ENCODE results near the gene OR2W1.

The OR2W1 gene

DNA sequence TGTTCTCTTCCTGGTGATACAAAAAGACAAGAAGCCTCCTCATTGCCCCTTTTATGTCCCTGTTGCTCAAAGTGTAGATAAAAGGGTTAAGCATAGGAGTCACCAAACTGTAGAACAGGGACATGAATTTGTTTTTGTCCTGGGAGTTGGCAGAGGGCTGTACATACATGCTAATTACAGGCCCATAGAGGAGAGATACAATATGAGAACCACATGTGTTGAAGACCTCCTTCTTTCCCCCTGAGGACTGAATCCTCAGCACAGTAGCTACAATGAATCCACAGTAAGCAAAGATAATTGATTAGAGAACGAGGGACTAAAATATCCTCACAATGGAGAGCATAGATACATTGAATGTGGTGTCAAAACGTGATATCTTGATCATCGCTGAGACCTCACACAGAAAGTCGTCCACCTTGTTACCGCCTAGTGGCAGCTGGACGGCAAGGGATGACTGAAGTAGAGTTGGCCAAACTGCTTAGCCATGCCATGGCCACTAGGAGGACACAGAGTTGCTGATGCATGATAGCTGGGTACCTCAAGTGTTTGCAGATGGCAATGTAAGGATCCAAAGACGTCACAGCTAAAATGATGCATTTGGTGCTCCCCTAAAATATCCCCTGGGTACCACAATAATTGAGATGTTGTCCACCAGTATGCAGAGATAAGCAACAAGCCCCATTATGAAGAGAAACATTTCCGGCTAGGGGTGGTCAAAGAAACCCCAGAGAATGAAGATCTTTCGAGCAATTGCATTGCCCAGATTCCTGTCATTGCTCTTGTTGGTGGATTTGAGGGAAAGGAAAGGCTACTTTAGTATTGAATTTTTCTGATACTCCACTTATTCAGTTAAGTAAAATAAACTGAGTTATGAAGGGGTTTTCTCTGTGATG lies 27.1 kb upstream of the OR2W1 start:
- Histone ChIP-seq H3K27ac (no peak overlapping the region), H3K4me3 (no peak overlapping the region)
- no peak for DNase-seq (ENCODE audit: low spot score)
- no peak for TF ChIP-seq CTCF (IDR thresholded peaks at IDR 0.05)

DNA sequence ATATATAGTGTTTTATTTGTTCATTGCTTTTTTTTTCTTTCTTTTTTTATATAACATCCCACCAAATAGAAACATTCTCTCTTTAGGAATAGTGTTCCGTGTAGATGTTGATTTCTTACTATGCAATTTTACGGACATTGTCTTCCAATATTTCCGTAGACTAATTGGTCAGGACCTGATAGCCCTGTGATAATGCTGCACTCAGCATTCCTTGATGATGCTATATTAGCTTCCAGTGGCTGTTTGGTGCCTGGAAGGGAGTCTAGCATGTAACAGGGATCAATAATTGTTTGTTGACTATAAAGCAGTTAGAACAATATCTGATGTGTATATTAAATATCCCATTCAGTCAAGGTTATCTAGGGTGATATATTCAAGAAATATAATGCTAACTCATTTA lies 6.7 kb upstream of the OR2W1 start:
- DNase-seq (ENCODE audit: low spot score), result no peak
- Histone ChIP-seq H3K4me3 (no peak overlapping the region), H3K27ac (no peak overlapping the region)
- TF ChIP-seq CTCF (IDR thresholded peaks at IDR 0.05), result no peak

GRCh38 chr6:29035951-29036350 lies 9.0 kb downstream of the OR2W1 start:
- TF ChIP-seq CTCF (IDR thresholded peaks at IDR 0.05), result no peak
- Histone ChIP-seq H3K4me3 (no peak overlapping the region), H3K27ac (no peak overlapping the region)
- DNase-seq (ENCODE audit: low spot score), result no peak

GRCh38 chr6:29028821-29029220 lies 16.2 kb downstream of the OR2W1 start:
- no peak for DNase-seq (ENCODE audit: low spot score)
- no peak for TF ChIP-seq CTCF (IDR thresholded peaks at IDR 0.05)
- no peak overlapping the region for H3K4me3 ChIP-seq
- H3K27ac ChIP-seq, result no peak overlapping the region

GRCh38 chr6:29025927-29026585 lies 18.9 kb downstream of the OR2W1 start:
- TF ChIP-seq CTCF (IDR thresholded peaks at IDR 0.05), result no peak
- H3K27ac ChIP-seq, result no peak overlapping the region
- no peak overlapping the region for H3K4me3 ChIP-seq
- no peak for DNase-seq (ENCODE audit: low spot score)

DNA sequence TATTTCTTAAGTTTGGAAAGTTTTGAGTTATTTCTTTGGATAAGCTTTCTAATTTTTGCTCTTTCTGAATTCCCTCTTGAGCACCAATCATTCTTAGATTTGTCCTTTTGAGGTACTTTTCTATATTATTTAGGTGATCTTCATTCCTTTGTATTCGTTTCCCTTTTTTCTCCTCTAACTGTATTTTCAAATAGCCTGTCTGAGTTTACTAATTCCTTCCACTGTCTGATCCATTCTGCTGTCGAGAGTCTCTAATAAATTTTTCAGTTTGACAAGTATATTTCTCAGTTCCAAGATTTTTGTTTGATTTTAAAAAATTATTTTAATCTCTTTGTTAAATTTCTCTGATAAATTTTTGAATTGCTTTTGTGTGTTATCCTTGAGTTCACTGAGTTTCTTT lies 23.5 kb downstream of the OR2W1 start:
- no peak for DNase-seq (ENCODE audit: low spot score)
- H3K27ac ChIP-seq, result no peak overlapping the region
- no peak overlapping the region for H3K4me3 ChIP-seq
- no peak for TF ChIP-seq CTCF (IDR thresholded peaks at IDR 0.05)

GRCh38 chr6:29019629-29020028 lies 25.3 kb downstream of the OR2W1 start:
- H3K27ac ChIP-seq, result no peak overlapping the region
- TF ChIP-seq CTCF (IDR thresholded peaks at IDR 0.05), result no peak
- DNase-seq (ENCODE audit: low spot score), result no peak
- H3K4me3 ChIP-seq, result no peak overlapping the region

Measured in coronary artery (tissue), 2 donors.